NCI-H2227 (cell line): ENCODE measurements around the gene KCNK16.

Experiments used
- DNase-seq: peaks from one replicate; lab custom pipeline; 2025; ENCODE audit not compliant: unreplicated experiment; lab: John Stamatoyannopoulos, UW

The KCNK16 gene

GRCh38 chr6:39342692-39343395, 20.3 kb upstream of the KCNK16 start:
- DNase-seq, result no peak

- DNase-seq, result no peak
These were observed 19.4 kb upstream of the KCNK16 start for GRCh38 chr6:39341937-39342336.

- DNase-seq, result no peak
These were observed 18.9 kb upstream of the KCNK16 start for GRCh38 chr6:39341352-39341751.

DNA sequence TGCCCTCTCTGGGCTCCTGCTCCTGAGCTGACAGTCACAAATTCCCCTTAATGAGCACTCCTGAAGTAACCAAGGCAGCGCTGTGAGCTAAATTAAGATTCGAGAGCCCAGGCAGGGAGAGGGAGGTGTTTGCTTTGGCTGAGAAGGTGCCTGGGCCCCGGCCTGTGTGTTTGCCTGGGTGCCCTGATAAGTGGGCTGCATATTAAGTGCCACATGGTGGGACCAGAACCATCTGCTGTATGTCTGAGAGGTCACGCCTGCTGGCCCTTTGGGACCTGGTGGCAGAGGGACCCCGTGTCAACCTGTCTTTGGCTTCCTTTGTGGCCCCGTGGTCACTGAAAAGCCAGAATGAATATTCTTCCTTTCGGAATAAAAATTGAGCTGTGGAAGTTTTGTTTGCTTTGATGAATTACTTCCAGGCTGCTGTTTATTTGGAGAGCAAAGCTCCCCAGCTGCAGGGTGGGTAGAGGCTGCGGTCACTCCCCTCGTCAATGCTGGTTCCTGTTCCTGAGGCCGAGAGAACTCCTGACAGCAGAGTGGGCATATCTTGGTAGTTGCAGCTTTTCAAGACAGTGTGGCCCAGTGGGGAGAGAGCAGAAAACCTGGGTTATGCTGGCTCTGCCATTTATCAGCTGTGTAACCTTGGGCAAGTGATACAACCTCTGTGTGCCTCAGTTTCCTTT, 17.5 kb upstream of the KCNK16 start:
- DNase-seq, result peak; percentile 27

DNA sequence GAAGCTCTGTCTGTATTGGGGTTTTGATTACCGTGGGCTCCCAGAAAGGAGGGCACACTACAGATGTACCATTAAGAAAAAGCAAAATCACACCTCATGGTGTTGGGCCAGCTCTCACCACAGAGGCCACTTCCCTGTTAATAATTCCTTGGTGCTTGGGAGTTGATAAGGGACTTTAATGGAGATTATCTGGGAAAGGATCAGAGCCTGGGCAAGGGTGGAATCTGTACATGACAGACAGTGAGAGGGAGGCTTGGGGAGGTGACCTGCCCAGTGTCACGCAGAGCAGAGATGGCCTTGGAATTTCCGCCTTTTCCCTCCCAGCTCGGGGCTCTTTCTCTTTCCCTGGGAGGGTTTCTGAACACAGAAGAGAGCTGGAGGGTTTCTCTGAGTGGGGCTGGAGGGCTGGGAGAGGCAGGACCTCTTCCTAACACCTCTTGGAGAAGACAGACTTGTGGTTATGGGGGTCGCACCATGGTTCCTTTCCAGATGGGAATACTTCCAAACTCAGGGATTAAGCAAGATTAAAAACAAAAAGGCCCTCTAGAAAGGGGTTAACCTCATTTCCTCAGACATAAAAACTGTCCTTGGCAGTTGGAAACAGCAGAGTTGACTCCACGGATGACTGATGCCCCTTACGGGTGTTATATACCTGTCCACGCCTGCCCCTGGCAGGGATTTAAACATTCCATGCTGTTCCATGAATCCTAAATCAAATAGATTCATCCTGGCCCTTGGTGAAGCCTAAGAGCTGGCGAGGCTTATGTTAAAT, 16.8 kb upstream of the KCNK16 start:
- no peak for DNase-seq

- no peak for DNase-seq
These were observed 15.9 kb upstream of the KCNK16 start for GRCh38 chr6:39338397-39338796.

- DNase-seq, result no peak
These were observed 13.5 kb upstream of the KCNK16 start for GRCh38 chr6:39335780-39336545.

DNA sequence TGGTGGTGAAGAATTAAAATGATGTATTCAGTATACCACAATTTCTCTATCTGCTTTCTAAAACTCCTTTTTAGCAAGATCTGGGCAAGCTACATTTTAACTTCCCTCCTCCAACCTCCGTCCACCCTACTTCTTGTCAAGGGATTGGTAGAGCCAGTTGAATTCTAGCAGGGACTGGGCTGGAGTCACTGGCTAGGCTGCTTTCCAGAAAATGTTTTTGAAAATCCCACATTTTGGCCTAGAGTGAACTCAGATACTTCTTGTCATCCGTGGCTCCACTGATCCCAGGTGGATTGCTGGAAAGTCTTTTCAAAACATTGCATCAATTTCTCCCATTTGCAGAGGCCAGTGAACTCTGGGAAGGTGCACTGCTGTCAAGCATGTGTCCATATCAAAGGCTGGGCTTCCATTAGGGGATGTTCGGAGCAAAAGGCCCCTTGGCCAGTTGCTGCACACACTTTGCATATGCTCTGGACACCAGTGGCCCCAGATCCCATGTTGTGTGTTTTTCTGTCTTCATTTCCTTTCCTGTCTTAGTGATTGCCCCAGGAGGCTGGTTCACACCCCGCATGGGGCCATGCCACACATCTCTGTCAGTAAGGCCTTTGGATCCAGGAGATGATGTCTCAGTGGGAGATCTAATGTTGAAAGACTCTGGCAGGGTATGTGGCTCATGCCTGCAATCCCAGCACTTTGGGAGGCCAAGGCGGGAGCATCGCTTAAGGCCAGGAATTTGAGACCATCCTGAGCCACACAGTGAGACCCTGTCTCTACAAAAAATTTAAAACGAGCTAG, 11.3 kb upstream of the KCNK16 start:
- DNase-seq, result no peak

- no peak for DNase-seq
These were observed 8.0 kb upstream of the KCNK16 start for GRCh38 chr6:39330476-39330875.

DNA sequence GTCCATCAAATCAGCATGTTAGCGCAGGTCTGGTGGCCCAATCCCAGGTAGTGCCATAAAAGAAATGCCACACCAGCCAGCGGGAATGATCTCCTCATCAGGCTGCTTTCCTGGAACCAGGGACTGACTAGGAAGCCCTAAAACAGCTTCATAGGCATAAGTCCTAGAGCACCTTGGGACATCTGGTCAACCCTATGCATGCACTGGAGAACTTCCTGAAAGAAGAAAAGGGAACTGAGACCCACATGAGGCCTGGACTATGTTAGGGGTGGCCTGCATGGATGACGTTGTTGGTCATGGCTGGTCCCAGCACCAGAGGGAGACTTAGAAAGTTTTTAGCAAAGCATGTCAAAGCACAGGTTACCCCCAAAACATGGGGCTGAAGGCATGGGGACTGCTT, 7.6 kb upstream of the KCNK16 start:
- DNase-seq, result no peak

GRCh38 chr6:39328066-39328465, 5.6 kb upstream of the KCNK16 start:
- no peak for DNase-seq

- no peak for DNase-seq
These were observed 5.0 kb upstream of the KCNK16 start for GRCh38 chr6:39327507-39327906.

DNA sequence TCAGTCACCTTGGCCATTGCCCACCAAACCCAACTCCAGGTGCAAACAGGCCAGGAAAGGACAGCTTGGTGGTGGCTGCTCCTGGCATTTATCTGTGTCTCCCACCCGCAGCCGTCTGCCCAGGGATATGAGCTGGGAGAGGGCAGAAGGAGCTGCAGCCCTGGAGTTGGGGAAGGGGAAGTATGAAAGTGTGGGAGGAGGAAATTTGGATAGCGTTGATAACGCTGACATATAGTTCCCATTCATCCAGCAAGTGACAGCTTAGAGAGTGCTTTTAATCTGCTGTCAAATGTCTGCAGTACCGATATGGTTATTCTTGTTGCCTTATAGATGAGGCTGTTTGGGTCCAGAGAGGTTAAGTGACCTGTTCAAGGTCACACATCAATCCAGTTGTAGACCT, 741 bp downstream of the KCNK16 start:
- no peak for DNase-seq

DNA sequence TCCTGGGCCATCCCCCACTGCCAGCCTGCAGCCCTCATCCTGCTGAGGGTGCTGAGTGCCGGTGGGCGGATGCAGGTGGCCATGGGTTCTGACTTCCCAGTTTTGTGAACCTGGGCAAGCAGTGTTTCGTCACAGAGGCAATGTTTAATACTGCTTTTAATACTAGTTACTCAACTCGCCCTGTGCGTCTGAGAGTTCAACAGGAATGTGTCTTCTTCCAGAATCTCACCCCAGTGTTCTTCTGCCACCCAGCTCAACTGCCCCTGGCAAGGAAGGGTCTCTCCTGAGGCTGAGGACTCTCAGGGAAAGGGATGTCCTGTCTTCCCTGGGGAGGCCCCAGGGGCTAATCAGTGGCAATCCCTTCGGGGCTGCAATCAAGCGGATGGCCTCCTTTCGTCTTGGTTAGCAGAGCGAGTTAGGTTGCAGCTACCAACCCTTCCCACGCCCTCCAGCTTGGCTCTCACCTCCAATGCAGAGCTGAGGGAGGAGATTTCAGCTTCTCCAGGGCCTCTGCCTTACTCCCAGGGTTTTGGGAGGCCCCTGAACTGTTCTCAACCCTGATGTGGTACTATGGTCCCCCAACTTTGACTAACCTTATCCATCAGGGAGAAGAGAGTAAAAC, 2.0 kb downstream of the KCNK16 start:
- DNase-seq, result no peak

DNA sequence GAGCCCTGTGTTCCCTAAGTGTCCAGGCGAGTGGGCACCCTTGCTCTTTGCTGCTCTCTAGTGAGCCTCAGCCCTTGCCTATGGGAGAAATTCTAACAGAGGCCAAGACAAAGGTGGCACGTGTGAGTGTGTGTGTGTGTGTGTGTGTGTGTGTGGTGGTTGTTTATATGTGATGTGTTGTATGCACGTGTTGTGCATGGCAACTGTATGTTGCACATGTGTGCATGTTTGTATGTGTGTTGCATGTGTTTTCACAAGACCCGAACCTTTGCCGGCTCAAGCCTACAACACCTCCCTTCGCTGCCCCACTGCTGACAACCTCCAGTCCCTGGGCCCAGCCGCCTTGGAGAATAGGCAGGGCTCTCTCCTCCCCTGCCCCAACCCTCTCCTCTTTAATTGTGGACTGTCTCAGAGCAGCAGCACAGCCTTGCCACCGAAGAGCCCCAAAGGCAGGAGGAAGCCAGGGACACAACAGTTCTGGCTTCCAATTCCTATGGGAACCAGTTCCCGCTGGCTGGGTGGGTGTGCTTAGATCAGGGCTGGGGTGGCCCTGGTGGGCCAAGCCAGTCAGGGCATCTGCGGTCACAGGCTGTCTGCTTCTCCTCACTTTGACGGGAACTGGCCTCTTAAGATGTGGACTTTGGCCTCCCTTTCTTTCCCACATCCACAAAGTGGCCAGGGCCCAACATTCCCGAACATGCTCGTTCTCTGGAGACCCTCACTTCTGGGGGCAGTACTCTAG, 2.7 kb downstream of the KCNK16 start:
- DNase-seq, result no peak

GRCh38 chr6:39317256-39317655, 5.2 kb downstream of the KCNK16 start:
- no peak for DNase-seq

DNA sequence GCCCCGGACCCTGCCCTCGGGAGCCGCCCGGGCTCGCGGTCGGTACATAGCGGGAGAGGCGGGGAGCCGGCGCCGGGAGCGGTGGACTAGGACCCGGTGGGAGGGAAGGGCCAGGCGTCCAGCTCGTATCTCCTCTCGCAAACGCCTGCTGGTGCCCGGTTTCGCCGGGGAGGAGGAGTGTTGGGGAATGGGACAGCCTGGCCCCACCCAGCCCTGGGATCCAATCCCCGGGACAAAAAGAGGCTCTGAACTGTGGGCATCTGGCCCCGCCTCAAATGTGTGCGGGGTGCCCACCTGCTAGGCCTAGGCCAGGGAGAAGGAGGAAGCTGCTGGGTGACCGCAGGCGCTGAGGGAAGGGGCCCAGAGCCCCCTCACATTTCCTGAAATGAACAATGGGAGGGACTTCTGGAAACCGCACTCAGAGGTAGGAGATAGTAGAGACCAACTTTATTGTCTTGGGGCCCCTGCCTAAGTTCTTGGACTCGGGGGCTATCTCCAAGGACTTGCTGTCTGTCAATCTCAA, 8.2 kb downstream of the KCNK16 start, which contains the start of gene KCNK17:
Gene KCNK17 (minus strand): TSS at position 147 of the 523 bp plus-strand sequence. CDS start 99 bp downstream, at position 48.
- peak; percentile 14 for DNase-seq

GRCh38 chr6:39313526-39314272, 8.8 kb downstream of the KCNK16 start:
- DNase-seq, result peak; percentile 29
